ENCODE data around the gene PRPSAP1. TPM values are rescaled to one million over a fixed set of nuclear protein-coding genes. Genes with fewer than 3 reads are reported as not detected.

Gene PRPSAP1, protein sequence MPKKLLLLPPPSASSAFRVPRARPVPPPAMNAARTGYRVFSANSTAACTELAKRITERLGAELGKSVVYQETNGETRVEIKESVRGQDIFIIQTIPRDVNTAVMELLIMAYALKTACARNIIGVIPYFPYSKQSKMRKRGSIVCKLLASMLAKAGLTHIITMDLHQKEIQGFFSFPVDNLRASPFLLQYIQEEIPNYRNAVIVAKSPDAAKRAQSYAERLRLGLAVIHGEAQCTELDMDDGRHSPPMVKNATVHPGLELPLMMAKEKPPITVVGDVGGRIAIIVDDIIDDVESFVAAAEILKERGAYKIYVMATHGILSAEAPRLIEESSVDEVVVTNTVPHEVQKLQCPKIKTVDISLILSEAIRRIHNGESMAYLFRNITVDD
- total RNA-seq = 28.4 and 55.9 TPM in 2 replicates

DNA sequence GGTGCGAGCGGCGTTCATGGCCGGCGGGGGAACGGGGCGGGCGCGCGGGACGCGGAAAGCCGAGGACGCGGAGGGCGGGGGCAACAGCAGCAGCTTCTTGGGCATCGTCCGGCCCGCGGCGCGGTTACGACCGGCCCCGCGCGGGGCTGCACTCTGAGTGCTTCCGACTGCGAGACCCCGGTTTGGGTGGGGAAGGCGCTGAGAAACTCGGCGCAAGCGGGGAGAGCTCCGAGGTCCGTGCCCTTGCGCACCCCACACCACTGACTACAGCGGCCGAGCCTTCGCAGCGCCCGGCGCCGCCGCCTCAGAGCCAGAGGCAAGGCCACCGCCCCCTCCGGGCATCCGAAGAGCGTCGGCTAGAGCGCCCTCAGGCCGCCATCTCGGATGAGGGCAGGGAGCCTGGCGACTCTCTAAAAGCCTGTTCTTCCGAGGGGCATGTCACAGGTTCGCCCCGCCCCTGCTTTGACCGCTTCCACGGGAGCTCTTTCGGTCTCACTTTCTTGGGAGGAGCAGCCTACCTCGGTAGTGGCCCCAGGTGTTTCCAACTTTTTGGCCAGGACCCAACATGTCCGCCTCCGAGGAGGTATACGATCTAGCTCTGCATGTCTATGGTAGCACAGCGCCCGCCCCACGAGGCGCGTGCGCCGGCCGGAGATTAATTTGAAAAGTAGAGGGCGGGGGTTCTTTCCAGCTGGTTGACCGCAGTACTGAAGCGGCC lies at the start of gene PRPSAP1:
Gene PRPSAP1, minus strand, starts transcription at position 318 of the 718 bp plus-strand sequence. Its CDS starts 213 bp downstream, at position 105.

DNA sequence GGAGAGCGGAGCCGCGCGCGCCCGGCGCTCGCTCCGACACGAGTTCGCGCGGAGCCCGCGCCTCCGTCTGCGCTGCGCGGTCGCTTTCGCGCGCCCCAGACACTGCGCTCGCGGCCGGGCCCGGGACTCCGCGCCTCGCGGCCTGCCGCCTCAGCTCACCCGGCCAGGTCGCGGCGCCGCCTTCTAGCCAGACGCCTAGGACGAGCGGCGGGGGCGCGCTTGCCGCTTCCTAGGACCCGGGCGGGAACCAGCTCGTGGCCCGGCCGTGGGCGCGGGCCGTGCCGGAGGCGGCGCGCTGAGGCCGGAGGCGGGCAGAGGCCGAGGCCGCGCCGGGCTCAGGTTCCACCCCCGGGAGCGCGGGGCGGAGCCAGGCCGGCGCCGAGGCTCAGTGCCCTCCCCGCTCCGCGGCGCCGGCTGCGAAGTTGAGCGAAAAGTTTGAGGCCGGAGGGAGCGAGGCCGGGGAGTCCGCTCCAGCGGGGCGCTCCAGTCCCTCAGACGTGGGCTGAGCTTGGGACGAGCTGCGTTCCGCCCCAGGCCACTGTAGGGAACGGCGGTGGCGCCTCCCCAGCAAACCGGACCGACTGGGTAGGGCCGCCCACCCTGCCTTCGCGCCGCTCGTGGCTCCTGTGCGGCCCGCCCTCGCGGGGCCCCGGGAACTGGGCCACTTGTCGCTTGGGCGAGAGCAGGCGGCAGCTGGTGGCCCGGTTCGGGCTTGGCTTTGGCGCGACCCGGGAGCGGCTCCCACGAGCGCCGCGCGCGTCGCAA lies 30.7 kb upstream of the PRPSAP1 start, which contains the start of gene SPHK1:
Gene SPHK1, plus strand, starts transcription at position 388 of the 765 bp plus-strand sequence. CDS start 1,036 bp downstream, outside the sequence.

DNA sequence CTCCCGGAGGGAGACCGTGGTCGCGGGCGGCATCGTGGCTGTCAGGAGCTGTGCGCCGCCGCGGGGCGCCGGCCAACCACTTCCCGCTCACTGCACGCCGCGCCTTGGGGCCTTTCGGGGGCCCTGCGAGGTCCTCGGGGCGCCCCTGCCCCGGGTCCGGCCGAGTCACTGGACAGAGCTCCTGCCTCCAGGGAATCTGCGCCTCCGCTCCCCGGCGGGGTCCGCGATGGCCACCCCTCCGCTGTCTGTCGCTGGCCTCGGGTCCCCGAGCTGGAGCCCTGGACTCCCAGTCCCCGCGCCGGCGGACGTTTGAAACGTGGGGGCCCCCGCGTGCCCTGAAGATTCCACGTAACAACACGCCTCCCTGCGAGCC lies 45.8 kb downstream of the PRPSAP1 start, which contains the start of gene QRICH2:
Gene QRICH2, minus strand, starts transcription at position 311 of the 373 bp plus-strand sequence. Its CDS starts 278 bp downstream, at position 33.

DNA sequence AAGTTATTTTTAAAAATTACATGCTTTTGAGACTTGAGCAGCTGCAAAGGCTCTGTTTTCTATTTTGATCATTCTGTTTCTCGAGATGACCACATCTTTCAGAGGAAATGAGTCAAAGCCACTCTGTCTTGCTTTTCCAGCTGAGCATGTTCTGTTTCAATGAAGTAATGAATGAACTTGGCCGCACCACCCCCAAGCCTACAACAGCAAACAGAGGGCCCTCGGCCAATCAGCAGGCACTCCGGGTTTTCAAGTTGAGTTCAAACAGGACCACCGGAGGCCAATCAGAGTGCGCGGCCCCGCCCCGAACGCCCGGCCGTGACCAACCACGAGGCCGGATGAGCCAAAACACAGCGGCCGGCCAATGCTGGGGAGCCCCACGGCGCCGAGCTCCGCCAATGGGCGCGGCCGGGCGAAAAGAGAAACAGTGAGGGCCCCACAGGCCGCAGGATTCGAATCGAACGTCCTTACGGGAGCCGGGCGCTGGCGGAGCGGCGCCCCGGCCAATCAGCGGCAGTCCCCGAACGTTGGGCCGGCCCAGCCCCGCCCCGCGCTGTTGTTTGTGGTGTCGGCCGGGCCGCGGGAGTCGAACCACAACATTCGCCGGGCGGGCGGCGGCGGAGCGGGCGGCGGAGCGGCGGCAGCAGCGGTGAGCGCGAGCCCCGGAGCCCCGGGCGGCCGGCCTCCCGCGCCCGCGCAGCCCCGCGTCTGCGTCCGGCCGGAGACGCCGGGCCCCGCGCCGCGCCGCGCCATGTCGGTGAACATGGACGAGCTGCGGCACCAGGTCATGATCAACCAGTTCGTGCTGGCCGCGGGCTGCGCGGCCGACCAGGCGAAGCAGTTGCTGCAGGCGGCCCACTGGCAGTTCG lies 88.7 kb downstream of the PRPSAP1 start, which contains the start of gene UBALD2:
Gene UBALD2, plus strand, starts transcription at position 594 of the 869 bp plus-strand sequence. Its CDS starts 158 bp downstream, at position 752.

Other genes starting within 250 kb of the PRPSAP1 start
- not detected in 2 replicates for gene FOXJ1, start 212.7 kb downstream of the PRPSAP1 start, total RNA-seq
- under 0.01 TPM in 1 of 2 replicates, not detected in the other for gene RNF157, start 113.4 kb downstream of the PRPSAP1 start, total RNA-seq
- gene UBALD2, start 88.6 kb downstream of the PRPSAP1 start, total RNA-seq = 7.9 and 10.5 TPM in 2 replicates
- 1.7 and 5.1 TPM in 2 replicates for gene QRICH2, start 45.6 kb downstream of the PRPSAP1 start, total RNA-seq
- 70.4 and 72.0 TPM in 2 replicates for gene SPHK1, start 30.7 kb upstream of the PRPSAP1 start, total RNA-seq
- gene UBE2O, start 99.2 kb upstream of the PRPSAP1 start, total RNA-seq = 16.1 and 43.6 TPM in 2 replicates
- not detected in 2 replicates for gene AANAT, start 113.7 kb upstream of the PRPSAP1 start, total RNA-seq
- 15.4 and 69.8 TPM in 2 replicates for gene RHBDF2, start 147.5 kb upstream of the PRPSAP1 start, total RNA-seq
- gene CYGB, start 183.8 kb upstream of the PRPSAP1 start, total RNA-seq = 9.2 and 10.0 TPM in 2 replicates
- gene PRCD, start 186.1 kb upstream of the PRPSAP1 start, total RNA-seq = 0.34 and 3.3 TPM in 2 replicates
- gene ST6GALNAC2, start 231.9 kb upstream of the PRPSAP1 start, total RNA-seq = 76.9 and 114 TPM in 2 replicates

Data from nasal cavity respiratory epithelium epithelial cell of viscerocranial mucosa (primary cell).